ENCODE measurements around the gene CKMT2. TPM values are rescaled to one million over a fixed set of nuclear protein-coding genes. Genes with fewer than 3 reads are reported as not detected.

Gene CKMT2
- total RNA-seq, 1 experiment from 2014 or later: not detected

- Mint-ChIP-seq H3K27ac (ENCODE audit: unreplicated experiment) (no peak overlapping the region), H3K27me3 (ENCODE audit: insufficient read depth, unreplicated experiment) (no peaks in the 10 kb centered on the region), H3K4me3 (ENCODE audit: unreplicated experiment) (no peak overlapping the region), H3K36me3 (ENCODE audit: insufficient read depth, unreplicated experiment) (peaks cover 35% of the 10 kb centered on the region), H3K9me3 (ENCODE audit: unreplicated experiment) (no peaks in the 10 kb centered on the region), H3K4me1 (ENCODE audit: low read depth, unreplicated experiment) (no peaks in the 10 kb centered on the region)
- H3K9me3 ChIP-seq: no peaks in the 10 kb centered on the region
- no peak for DNase-seq
- H3K36me3 ChIP-seq (ENCODE audit: control insufficient read depth, insufficient read depth, low read length): peaks cover 4% of the 10 kb centered on the region
- ChIA-PET POLR2A (no interaction called here), CTCF (no interaction called here)
- intact Hi-C loops (cut with micrococcal nuclease; ENCODE audit: unreplicated experiment): no loop called here
- no peaks in the 10 kb centered on the region for H3K27me3 ChIP-seq (replicated peaks; ENCODE audit: control insufficient read depth, insufficient read depth, low read length)
- no TSS peak for BruUV-seq (replicated peaks)
- TF ChIP-seq CTCF (IDR thresholded peaks at IDR 0.05; ENCODE audit: insufficient read depth in 1 of 2, low read depth in 1 of 2, low read length in 1 of 2, severe bottlenecking in 1 of 2, unreplicated experiment in 1 of 2): no peak
- H3K4me3 ChIP-seq (ENCODE audit: low read depth, low read length): no peak overlapping the region
- peaks cover 10% of the 10 kb centered on the region for H3K4me1 ChIP-seq
Measured at GRCh38 chr5:81314581-81314980, 81.5 kb downstream of the CKMT2 start.

GRCh38 chr5:81315336-81315735, 82.2 kb downstream of the CKMT2 start:
- H3K27ac Mint-ChIP-seq (ENCODE audit: unreplicated experiment): no peak overlapping the region
- BruUV-seq (replicated peaks): no TSS peak
- POLR2A ChIA-PET: no interaction called here

GRCh38 chr5:81315830-81316229, 82.7 kb downstream of the CKMT2 start:
- H3K4me3 ChIP-seq (ENCODE audit: low read depth, low read length): no peak overlapping the region
- intact Hi-C loops (cut with micrococcal nuclease; ENCODE audit: unreplicated experiment): no loop called here
- POLR2A ChIA-PET: no interaction called here
- H3K4me1 Mint-ChIP-seq (ENCODE audit: low read depth, unreplicated experiment): no peaks in the 10 kb centered on the region
- no peak overlapping the region for H3K27ac Mint-ChIP-seq (ENCODE audit: unreplicated experiment)
- H3K4me3 Mint-ChIP-seq (ENCODE audit: unreplicated experiment): no peak overlapping the region
- H3K27me3 Mint-ChIP-seq (ENCODE audit: insufficient read depth, unreplicated experiment): no peaks in the 10 kb centered on the region
- CTCF ChIA-PET: no interaction called here
- H3K9me3 ChIP-seq: no peaks in the 10 kb centered on the region
- no TSS peak for BruUV-seq (replicated peaks)
- H3K4me1 ChIP-seq: peaks cover 2% of the 10 kb centered on the region; the same call in 1 of the 2 replicates
- H3K9me3 Mint-ChIP-seq (ENCODE audit: unreplicated experiment): no peaks in the 10 kb centered on the region
- peaks cover 4% of the 10 kb centered on the region for H3K36me3 ChIP-seq (ENCODE audit: control insufficient read depth, insufficient read depth, low read length)
- H3K27me3 ChIP-seq (replicated peaks; ENCODE audit: control insufficient read depth, insufficient read depth, low read length): no peaks in the 10 kb centered on the region
- no peak for DNase-seq
- TF ChIP-seq CTCF (IDR thresholded peaks at IDR 0.05; ENCODE audit: insufficient read depth in 1 of 2, low read depth in 1 of 2, low read length in 1 of 2, severe bottlenecking in 1 of 2, unreplicated experiment in 1 of 2): no peak
- peaks cover 32% of the 10 kb centered on the region for H3K36me3 Mint-ChIP-seq (ENCODE audit: insufficient read depth, unreplicated experiment)

More at GRCh38 chr5:81315336-81315735, 82.2 kb downstream of the CKMT2 start:
- peaks cover 35% of the 10 kb centered on the region for H3K36me3 Mint-ChIP-seq (ENCODE audit: insufficient read depth, unreplicated experiment)
- H3K4me3 Mint-ChIP-seq (ENCODE audit: unreplicated experiment): no peak overlapping the region
- peaks cover 4% of the 10 kb centered on the region for H3K36me3 ChIP-seq (ENCODE audit: control insufficient read depth, insufficient read depth, low read length)
- TF ChIP-seq CTCF (IDR thresholded peaks at IDR 0.05; ENCODE audit: insufficient read depth in 1 of 2, low read depth in 1 of 2, low read length in 1 of 2, severe bottlenecking in 1 of 2, unreplicated experiment in 1 of 2): no peak
- intact Hi-C loops (cut with micrococcal nuclease; ENCODE audit: unreplicated experiment): no loop called here
- DNase-seq: no peak
- H3K9me3 ChIP-seq: no peaks in the 10 kb centered on the region
- H3K9me3 Mint-ChIP-seq (ENCODE audit: unreplicated experiment): no peaks in the 10 kb centered on the region
- CTCF ChIA-PET: no interaction called here
- H3K27me3 ChIP-seq (replicated peaks; ENCODE audit: control insufficient read depth, insufficient read depth, low read length): no peaks in the 10 kb centered on the region
- no peaks in the 10 kb centered on the region for H3K4me1 Mint-ChIP-seq (ENCODE audit: low read depth, unreplicated experiment)
- H3K4me3 ChIP-seq (ENCODE audit: low read depth, low read length): no peak overlapping the region
- no peaks in the 10 kb centered on the region for H3K27me3 Mint-ChIP-seq (ENCODE audit: insufficient read depth, unreplicated experiment)
- H3K4me1 ChIP-seq: peaks cover 7% of the 10 kb centered on the region

Other genes starting within 250 kb of the CKMT2 start
- 72.2 and 82.2 TPM in 2 replicates for gene ZCCHC9, start 68.3 kb downstream of the CKMT2 start, total RNA-seq (2022)
- gene ACOT12, start 160.8 kb downstream of the CKMT2 start, total RNA-seq (2022): 1.4 TPM in 2 replicates

Data from Caco-2 (cell line).